ENCODE results near the gene ZMYND11.

The ZMYND11 gene

GRCh38 chr10:215444-215843 lies 80.2 kb downstream of the ZMYND11 start:
- Histone ChIP-seq H3K36me3 (ENCODE audit: control insufficient read depth in 5 of 5, insufficient read depth in 5 of 5, low read length in 5 of 5) (peaks cover 0 to 8% (median 1%) of the 10 kb centered on the region in 5 donors), H3K4me3 (ENCODE audit: low read depth in 1 of 5, low read length in 5 of 5) (no peak overlapping the region), H3K9ac (ENCODE audit: low read length in 5 of 5) (no peak overlapping the region), H3K27ac (ENCODE audit: low read depth, low read length) (no peak overlapping the region), H3K27me3 (ENCODE audit: control insufficient read depth in 5 of 5, insufficient read depth in 4 of 5, low read length in 5 of 5) (no peaks in the 10 kb centered on the region), H3K4me1 (ENCODE audit: control insufficient read depth in 5 of 5, insufficient read depth in 5 of 5, low read length in 5 of 5) (peaks cover 0 to 8% (median 0%) of the 10 kb centered on the region in 5 donors), H3K9me3 (ENCODE audit: control insufficient read depth in 5 of 5, low read length in 5 of 5) (no peaks in the 10 kb centered on the region)

DNA sequence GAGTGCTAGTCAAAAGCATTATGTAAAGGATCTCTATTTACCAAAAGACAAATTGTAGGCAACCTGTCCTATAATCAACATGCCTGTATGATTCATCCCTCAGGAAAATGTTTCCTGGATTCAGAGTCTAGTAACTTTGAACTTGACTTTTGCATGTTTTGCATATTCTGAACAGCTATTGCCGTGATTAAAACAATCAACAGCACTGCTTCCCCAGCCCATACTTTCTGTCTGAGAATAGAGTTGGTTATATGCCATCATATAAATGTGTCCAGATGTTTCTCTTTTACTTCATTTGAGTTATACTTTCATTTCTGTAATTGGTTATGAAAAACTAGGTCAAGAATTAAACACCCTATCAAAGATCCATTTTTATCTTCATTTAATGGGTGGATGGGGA lies 83.5 kb downstream of the ZMYND11 start:
- H3K4me1 ChIP-seq (ENCODE audit: control insufficient read depth in 5 of 5, insufficient read depth in 5 of 5, low read length in 5 of 5), result peaks cover 0 to 8% (median 0%) of the 10 kb centered on the region in 5 donors
- no peaks in the 10 kb centered on the region for H3K9me3 ChIP-seq (ENCODE audit: control insufficient read depth in 5 of 5, low read length in 5 of 5)
- H3K36me3 ChIP-seq (ENCODE audit: control insufficient read depth in 5 of 5, insufficient read depth in 5 of 5, low read length in 5 of 5), result peaks cover 0 to 3% (median 0%) of the 10 kb centered on the region in 5 donors
- H3K9ac ChIP-seq (ENCODE audit: low read length in 5 of 5), result no peak overlapping the region
- no peak overlapping the region for H3K27ac ChIP-seq (ENCODE audit: low read depth, low read length)
- no peaks in the 10 kb centered on the region for H3K27me3 ChIP-seq (ENCODE audit: control insufficient read depth in 5 of 5, insufficient read depth in 4 of 5, low read length in 5 of 5)
- no peak overlapping the region for H3K4me3 ChIP-seq (ENCODE audit: low read depth in 1 of 5, low read length in 5 of 5)

DNA sequence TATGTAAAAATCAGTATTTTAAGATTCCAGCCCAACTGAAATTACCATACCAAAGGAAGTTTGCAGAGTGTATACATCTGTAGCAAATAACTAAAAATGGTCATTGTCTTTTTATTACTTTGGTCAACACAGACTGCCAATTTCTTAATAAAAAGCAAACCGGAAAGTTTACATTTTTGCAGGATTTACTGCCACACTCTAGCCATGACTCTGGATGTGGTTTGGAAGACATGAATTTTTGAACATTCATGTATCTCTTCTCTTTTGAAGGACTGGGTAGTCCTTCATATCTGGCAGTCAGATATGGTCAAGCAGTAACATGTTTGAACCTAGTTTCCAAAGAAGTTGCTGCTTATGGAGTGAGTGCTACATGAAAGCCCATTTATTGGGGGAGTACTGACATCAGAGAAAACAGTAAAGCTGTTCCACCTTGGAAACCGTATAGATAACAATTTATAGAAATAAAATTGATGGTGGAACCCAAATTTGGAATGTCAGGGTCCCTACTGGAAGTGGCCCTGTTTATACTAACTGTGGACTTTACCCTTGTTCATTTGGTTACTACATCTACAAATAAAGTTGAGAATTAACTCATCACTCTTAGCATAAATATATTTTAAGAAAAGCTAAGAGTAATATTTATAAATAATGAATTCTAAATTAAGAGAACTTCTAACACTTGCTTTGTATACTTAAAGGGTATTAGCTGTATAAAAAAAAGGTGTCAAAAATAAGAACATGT lies 84.6 kb downstream of the ZMYND11 start:
- Histone ChIP-seq H3K27me3 (ENCODE audit: control insufficient read depth in 5 of 5, insufficient read depth in 4 of 5, low read length in 5 of 5) (no peaks in the 10 kb centered on the region), H3K9ac (ENCODE audit: low read length in 5 of 5) (no peak overlapping the region), H3K36me3 (ENCODE audit: control insufficient read depth in 5 of 5, insufficient read depth in 5 of 5, low read length in 5 of 5) (peaks cover 0 to 3% (median 0%) of the 10 kb centered on the region in 5 donors), H3K9me3 (ENCODE audit: control insufficient read depth in 5 of 5, low read length in 5 of 5) (no peaks in the 10 kb centered on the region), H3K4me1 (ENCODE audit: control insufficient read depth in 5 of 5, insufficient read depth in 5 of 5, low read length in 5 of 5) (peaks cover 0 to 1% (median 0%) of the 10 kb centered on the region in 5 donors), H3K27ac (ENCODE audit: low read depth, low read length) (no peak overlapping the region), H3K4me3 (ENCODE audit: low read depth in 1 of 5, low read length in 5 of 5) (no peak overlapping the region)

DNA sequence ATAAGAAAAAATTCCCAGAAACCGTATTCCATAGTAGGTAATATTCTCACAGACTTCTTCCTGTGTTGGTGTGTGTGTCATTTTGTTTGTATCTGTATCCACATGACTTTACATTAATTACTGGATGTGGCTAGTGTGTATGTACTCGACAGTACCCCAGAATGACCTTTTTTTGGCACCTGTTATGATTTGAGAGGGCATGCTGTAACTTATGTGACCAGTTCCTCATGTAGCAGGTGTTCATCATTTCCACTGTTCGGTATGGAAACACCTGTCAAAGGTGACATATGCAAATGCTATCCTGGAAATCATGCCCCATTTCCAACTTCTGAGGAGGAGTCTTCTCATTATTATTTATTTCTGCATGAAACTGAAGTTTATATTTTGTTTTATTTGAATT lies 89.3 kb downstream of the ZMYND11 start:
- no peaks in the 10 kb centered on the region for H3K9me3 ChIP-seq (ENCODE audit: control insufficient read depth in 5 of 5, low read length in 5 of 5)
- no peak overlapping the region for H3K27ac ChIP-seq (ENCODE audit: low read depth, low read length)
- no peak overlapping the region for H3K9ac ChIP-seq (ENCODE audit: low read length in 5 of 5)

DNA sequence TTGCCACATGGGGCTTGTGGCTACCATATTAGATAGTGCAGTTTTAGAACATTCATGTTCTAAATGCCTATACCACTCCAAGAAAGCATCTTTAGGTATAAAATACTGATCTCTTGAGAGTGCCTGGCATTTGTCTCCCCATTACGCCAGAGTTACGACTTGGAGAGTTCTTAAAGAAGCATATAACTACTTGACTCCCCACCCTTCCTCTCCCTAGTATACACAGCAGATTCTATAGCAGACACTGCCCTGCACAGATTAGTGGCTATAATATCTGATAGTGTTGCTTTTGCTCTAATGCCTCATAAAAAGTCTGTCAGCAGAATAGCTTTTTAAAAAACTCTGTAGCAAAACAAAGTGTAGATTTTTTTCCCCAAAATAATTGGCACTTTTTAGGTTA lies 90.8 kb downstream of the ZMYND11 start:
- H3K27ac ChIP-seq (ENCODE audit: low read depth, low read length), result no peak overlapping the region
- H3K9ac ChIP-seq (ENCODE audit: low read length in 5 of 5), result no peak overlapping the region
- peaks cover 0 to 7% (median 0%) of the 10 kb centered on the region in 5 donors for H3K4me1 ChIP-seq (ENCODE audit: control insufficient read depth in 5 of 5, insufficient read depth in 5 of 5, low read length in 5 of 5)
- H3K4me3 ChIP-seq (ENCODE audit: low read depth in 1 of 5, low read length in 5 of 5), result no peak overlapping the region
- H3K27me3 ChIP-seq (ENCODE audit: control insufficient read depth in 5 of 5, insufficient read depth in 4 of 5, low read length in 5 of 5), result no peaks in the 10 kb centered on the region
- no peaks in the 10 kb centered on the region for H3K9me3 ChIP-seq (ENCODE audit: control insufficient read depth in 5 of 5, low read length in 5 of 5)
- no peaks in the 10 kb centered on the region for H3K36me3 ChIP-seq (ENCODE audit: control insufficient read depth in 5 of 5, insufficient read depth in 5 of 5, low read length in 5 of 5)

More for the DNA sequence above, 89.3 kb downstream of the ZMYND11 start:
- Histone ChIP-seq H3K27me3 (ENCODE audit: control insufficient read depth in 5 of 5, insufficient read depth in 4 of 5, low read length in 5 of 5) (no peaks in the 10 kb centered on the region), H3K4me3 (ENCODE audit: low read depth in 1 of 5, low read length in 5 of 5) (no peak overlapping the region), H3K36me3 (ENCODE audit: control insufficient read depth in 5 of 5, insufficient read depth in 5 of 5, low read length in 5 of 5) (no peaks in the 10 kb centered on the region), H3K4me1 (ENCODE audit: control insufficient read depth in 5 of 5, insufficient read depth in 5 of 5, low read length in 5 of 5) (peaks cover 0 to 7% (median 0%) of the 10 kb centered on the region in 5 donors)

DNA sequence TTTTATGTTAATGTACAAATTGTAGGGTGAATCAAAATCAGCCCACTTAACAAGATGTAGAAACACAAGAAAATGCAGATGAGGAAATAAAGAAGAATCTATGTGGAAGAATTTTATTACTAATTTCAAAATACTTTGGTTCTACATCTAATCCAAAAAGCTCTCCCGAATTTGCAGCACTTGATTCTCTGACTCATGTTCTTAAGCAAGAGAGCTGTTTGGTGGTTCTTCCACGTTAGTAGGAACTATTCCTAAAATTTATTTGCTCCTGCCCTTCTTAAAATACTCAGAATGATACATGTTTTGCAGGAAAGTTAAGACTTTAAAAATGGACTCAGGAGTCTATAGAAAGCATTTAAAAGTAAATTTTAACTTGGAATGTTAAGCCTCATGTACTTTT lies 91.8 kb downstream of the ZMYND11 start:
- no peaks in the 10 kb centered on the region for H3K27me3 ChIP-seq (ENCODE audit: control insufficient read depth in 5 of 5, insufficient read depth in 4 of 5, low read length in 5 of 5)
- no peak overlapping the region for H3K4me3 ChIP-seq (ENCODE audit: low read depth in 1 of 5, low read length in 5 of 5)
- H3K4me1 ChIP-seq (ENCODE audit: control insufficient read depth in 5 of 5, insufficient read depth in 5 of 5, low read length in 5 of 5), result peaks cover 0 to 7% (median 0%) of the 10 kb centered on the region in 5 donors
- H3K9ac ChIP-seq (ENCODE audit: low read length in 5 of 5), result no peak overlapping the region
- no peak overlapping the region for H3K27ac ChIP-seq (ENCODE audit: low read depth, low read length)
- H3K9me3 ChIP-seq (ENCODE audit: control insufficient read depth in 5 of 5, low read length in 5 of 5), result no peaks in the 10 kb centered on the region
- H3K36me3 ChIP-seq (ENCODE audit: control insufficient read depth in 5 of 5, insufficient read depth in 5 of 5, low read length in 5 of 5), result no peaks in the 10 kb centered on the region

DNA sequence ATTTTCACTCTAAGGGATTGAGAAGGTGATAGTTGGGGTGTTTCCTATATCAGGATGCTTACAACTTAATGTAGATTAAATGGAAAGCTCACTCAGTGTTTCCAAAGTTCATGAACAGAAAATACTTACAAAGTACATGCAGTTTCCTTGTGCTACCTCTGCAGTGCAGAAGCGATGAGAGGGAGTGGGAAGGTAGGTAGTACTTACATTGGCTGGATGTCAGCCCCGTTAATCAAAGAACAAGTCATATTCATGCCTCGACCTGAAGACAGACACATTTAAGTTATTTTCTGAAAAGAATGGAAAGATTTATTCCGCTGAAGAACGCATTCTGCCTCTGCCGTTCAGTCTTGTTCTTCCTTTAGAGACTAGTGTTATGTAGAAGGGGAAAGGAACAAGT lies 93.1 kb downstream of the ZMYND11 start:
- no peak overlapping the region for H3K4me3 ChIP-seq (ENCODE audit: low read depth in 1 of 5, low read length in 5 of 5)
- no peaks in the 10 kb centered on the region for H3K9me3 ChIP-seq (ENCODE audit: control insufficient read depth in 5 of 5, low read length in 5 of 5)
- no peak overlapping the region for H3K27ac ChIP-seq (ENCODE audit: low read depth, low read length)
- peaks cover 0 to 7% (median 0%) of the 10 kb centered on the region in 5 donors for H3K4me1 ChIP-seq (ENCODE audit: control insufficient read depth in 5 of 5, insufficient read depth in 5 of 5, low read length in 5 of 5)
- H3K36me3 ChIP-seq (ENCODE audit: control insufficient read depth in 5 of 5, insufficient read depth in 5 of 5, low read length in 5 of 5), result no peaks in the 10 kb centered on the region
- no peak overlapping the region for H3K9ac ChIP-seq (ENCODE audit: low read length in 5 of 5)
- no peaks in the 10 kb centered on the region for H3K27me3 ChIP-seq (ENCODE audit: control insufficient read depth in 5 of 5, insufficient read depth in 4 of 5, low read length in 5 of 5)

GRCh38 chr10:230758-231157 lies 95.5 kb downstream of the ZMYND11 start:
- H3K27ac ChIP-seq (ENCODE audit: low read depth, low read length), result no peak overlapping the region
- H3K9ac ChIP-seq (ENCODE audit: low read length in 5 of 5), result no peak overlapping the region
- peaks cover 0 to 3% (median 0%) of the 10 kb centered on the region in 5 donors for H3K36me3 ChIP-seq (ENCODE audit: control insufficient read depth in 5 of 5, insufficient read depth in 5 of 5, low read length in 5 of 5)
- H3K27me3 ChIP-seq (ENCODE audit: control insufficient read depth in 5 of 5, insufficient read depth in 4 of 5, low read length in 5 of 5), result no peaks in the 10 kb centered on the region
- no peaks in the 10 kb centered on the region for H3K9me3 ChIP-seq (ENCODE audit: control insufficient read depth in 5 of 5, low read length in 5 of 5)
- H3K4me1 ChIP-seq (ENCODE audit: control insufficient read depth in 5 of 5, insufficient read depth in 5 of 5, low read length in 5 of 5), result peaks cover 0 to 6% (median 2%) of the 10 kb centered on the region in 5 donors
- H3K4me3 ChIP-seq (ENCODE audit: low read depth in 1 of 5, low read length in 5 of 5), result no peak overlapping the region

DNA sequence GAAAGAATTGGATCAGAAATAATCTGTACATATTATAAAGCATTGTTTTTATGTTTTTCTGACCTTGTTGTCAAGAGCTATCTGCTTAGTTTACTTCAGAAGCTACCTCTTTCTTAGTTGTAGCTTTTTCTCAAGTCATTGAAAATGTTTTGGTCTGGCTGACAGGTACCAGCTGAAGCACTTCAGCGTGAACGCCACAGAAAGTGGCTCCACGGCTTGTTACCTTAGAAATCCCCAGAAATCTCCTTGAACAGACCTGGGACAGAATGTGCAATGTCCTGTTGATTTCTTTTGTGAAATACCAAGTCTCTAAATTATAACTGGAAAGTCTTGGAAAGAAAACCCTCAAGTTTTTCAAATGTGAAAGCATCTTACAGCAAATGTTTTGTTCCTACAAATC lies 96.8 kb downstream of the ZMYND11 start:
- H3K27ac ChIP-seq (ENCODE audit: low read depth, low read length), result no peak overlapping the region
- no peaks in the 10 kb centered on the region for H3K27me3 ChIP-seq (ENCODE audit: control insufficient read depth in 5 of 5, insufficient read depth in 4 of 5, low read length in 5 of 5)
- H3K36me3 ChIP-seq (ENCODE audit: control insufficient read depth in 5 of 5, insufficient read depth in 5 of 5, low read length in 5 of 5), result peaks cover 0 to 6% (median 4%) of the 10 kb centered on the region in 5 donors
- no peak overlapping the region for H3K4me3 ChIP-seq (ENCODE audit: low read depth in 1 of 5, low read length in 5 of 5)
- H3K9ac ChIP-seq (ENCODE audit: low read length in 5 of 5), result no peak overlapping the region
- H3K9me3 ChIP-seq (ENCODE audit: control insufficient read depth in 5 of 5, low read length in 5 of 5), result no peaks in the 10 kb centered on the region
- H3K4me1 ChIP-seq (ENCODE audit: control insufficient read depth in 5 of 5, insufficient read depth in 5 of 5, low read length in 5 of 5), result peaks cover 0 to 9% (median 0%) of the 10 kb centered on the region in 5 donors

- no peak overlapping the region for H3K9ac ChIP-seq (ENCODE audit: low read length in 5 of 5)
- peaks cover 0 to 9% (median 0%) of the 10 kb centered on the region in 5 donors for H3K4me1 ChIP-seq (ENCODE audit: control insufficient read depth in 5 of 5, insufficient read depth in 5 of 5, low read length in 5 of 5)
- H3K4me3 ChIP-seq (ENCODE audit: low read depth in 1 of 5, low read length in 5 of 5), result no peak overlapping the region
- H3K27ac ChIP-seq (ENCODE audit: low read depth, low read length), result no peak overlapping the region
- H3K27me3 ChIP-seq (ENCODE audit: control insufficient read depth in 5 of 5, insufficient read depth in 4 of 5, low read length in 5 of 5), result no peaks in the 10 kb centered on the region
- H3K9me3 ChIP-seq (ENCODE audit: control insufficient read depth in 5 of 5, low read length in 5 of 5), result no peaks in the 10 kb centered on the region
- peaks cover 5 to 9% (median 8%) of the 10 kb centered on the region in 5 donors for H3K36me3 ChIP-seq (ENCODE audit: control insufficient read depth in 5 of 5, insufficient read depth in 5 of 5, low read length in 5 of 5)
Observed at GRCh38 chr10:232878-233277, 97.6 kb downstream of the ZMYND11 start.

All from subcutaneous abdominal adipose tissue (tissue), 5 donors.